Tibial nerve (tissue), 4 donors: ENCODE data around the gene SLC16A10. TPM values are rescaled to one million over a fixed set of nuclear protein-coding genes. Genes with fewer than 3 reads are reported as not detected.

Experiments used
- DNase-seq, 2 donors: peaks; one replicate each; pipeline ENCODE4 v3.0.0-alpha.2; 2019; ENCODE audit warnings: low spot score in 2 of 2
- H3K27ac ChIP-seq, 4 donors: fragments of 200-600 bp; sonication (generic) in 3 of 4; one replicate each; pipeline ENCODE4 v1.5.1; 2017 to 2019; ENCODE audit warnings: mild to moderate bottlenecking in 1 of 4
- H3K27me3 ChIP-seq, 2 donors: fragments of 200-600 bp; sonication (generic) in 1 of 2; one replicate each; pipeline versions ENCODE4 v1.5.1 to v1.6.0; 2017 to 2019
- H3K36me3 ChIP-seq, 3 donors: fragments of 200-600 bp; sonication (generic); one replicate each; pipeline ENCODE4 v1.5.1; 2018 to 2019
- H3K4me1 ChIP-seq, 4 donors: fragments of 200-600 bp; sonication (generic) in 3 of 4; one replicate each; pipeline ENCODE4 v1.5.1; 2017 to 2019
- H3K4me3 ChIP-seq, 4 donors: fragments of 200-600 bp; sonication (generic) in 3 of 4; one replicate each; pipeline ENCODE4 v1.5.1; 2017 to 2019; ENCODE audit warnings: mild to moderate bottlenecking in 1 of 4, moderate library complexity in 1 of 4
- H3K9me3 ChIP-seq, 4 donors: fragments of 200-600 bp; sonication (generic) in 3 of 4; one replicate each; pipeline ENCODE4 v1.5.1; 2017 to 2019
- EP300 ChIP-seq, 2 donors: sonication (generic); formaldehyde crosslinking; IDR thresholded peaks; one replicate each; pipeline ENCODE4 v1.6.1; 2017; ENCODE audit warnings: antibody characterized with exemption in 2 of 2, mild to moderate bottlenecking in 1 of 2
- POLR2A ChIP-seq, 2 donors: fragments of 450-650 bp; IDR thresholded peaks; one replicate each; pipeline ENCODE4 v1.6.1; 2017; ENCODE audit warnings: antibody characterized with exemption in 2 of 2, mild to moderate bottlenecking in 2 of 2, moderate library complexity in 2 of 2
- WGBS, 2 donors: methylation state at CpG; one replicate each; pipeline ENCODE4 v1.1.5; 2018; 5-methylcytosine and 5-hydroxymethylcytosine counted together
- total RNA-seq, 4 donors: library from RNA; depleted of rRNA; stranded (reverse); fragments of >200 nt; gene quantifications; one replicate each; pipeline ENCODE4 v1.1.0, GENCODE V29; 2016
- TF ChIP-seq, protein P1 (sequence below), 5 experiments: fragments of 200-600 bp in 3 of 5; fragments of 450-650 bp in 2 of 5; sonication (generic) in 3 of 5; IDR thresholded peaks; one replicate each; pipeline ENCODE4 v1.5.1; 2016 to 2019; ENCODE audit warnings: antibody characterized with exemption in 5 of 5, mild to moderate bottlenecking in 3 of 5, moderate library complexity in 2 of 5

The SLC16A10 gene
- total RNA-seq, 4 donors from 2014 or later: 0.20 to 32.7 (median 1.3) TPM

- 82 to 84% methylated on average over 1 of the region's 1 CpG for WGBS, 2 donors
- no peak overlapping the region for H3K27ac ChIP-seq
- no peaks in the 10 kb centered on the region for H3K36me3 ChIP-seq
These were observed 133.2 kb downstream of the SLC16A10 start for GRCh38 chr6:111220383-111221031.

GRCh38 chr6:111221804-111222203 lies 134.5 kb downstream of the SLC16A10 start:
- H3K27ac ChIP-seq: no peak overlapping the region
- no peak overlapping the region for H3K4me3 ChIP-seq
- H3K36me3 ChIP-seq: no peaks in the 10 kb centered on the region
- no peaks in the 10 kb centered on the region for H3K9me3 ChIP-seq
- H3K27me3 ChIP-seq: no peaks in the 10 kb centered on the region
- WGBS, 2 donors: 59 to 70% methylated on average over 4 of the region's 4 CpGs
- DNase-seq: no peak
- TF ChIP-seq, protein P1, sequence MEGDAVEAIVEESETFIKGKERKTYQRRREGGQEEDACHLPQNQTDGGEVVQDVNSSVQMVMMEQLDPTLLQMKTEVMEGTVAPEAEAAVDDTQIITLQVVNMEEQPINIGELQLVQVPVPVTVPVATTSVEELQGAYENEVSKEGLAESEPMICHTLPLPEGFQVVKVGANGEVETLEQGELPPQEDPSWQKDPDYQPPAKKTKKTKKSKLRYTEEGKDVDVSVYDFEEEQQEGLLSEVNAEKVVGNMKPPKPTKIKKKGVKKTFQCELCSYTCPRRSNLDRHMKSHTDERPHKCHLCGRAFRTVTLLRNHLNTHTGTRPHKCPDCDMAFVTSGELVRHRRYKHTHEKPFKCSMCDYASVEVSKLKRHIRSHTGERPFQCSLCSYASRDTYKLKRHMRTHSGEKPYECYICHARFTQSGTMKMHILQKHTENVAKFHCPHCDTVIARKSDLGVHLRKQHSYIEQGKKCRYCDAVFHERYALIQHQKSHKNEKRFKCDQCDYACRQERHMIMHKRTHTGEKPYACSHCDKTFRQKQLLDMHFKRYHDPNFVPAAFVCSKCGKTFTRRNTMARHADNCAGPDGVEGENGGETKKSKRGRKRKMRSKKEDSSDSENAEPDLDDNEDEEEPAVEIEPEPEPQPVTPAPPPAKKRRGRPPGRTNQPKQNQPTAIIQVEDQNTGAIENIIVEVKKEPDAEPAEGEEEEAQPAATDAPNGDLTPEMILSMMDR (IDR thresholded peaks at IDR 0.05): no peak
- TF ChIP-seq POLR2A (IDR thresholded peaks at IDR 0.05) (no peak), EP300 (IDR thresholded peaks at IDR 0.05) (no peak)
- H3K4me1 ChIP-seq: no peaks in the 10 kb centered on the region

More at GRCh38 chr6:111220383-111221031, 133.2 kb downstream of the SLC16A10 start:
- H3K4me3 ChIP-seq: no peak overlapping the region
- DNase-seq: no peak
- no peaks in the 10 kb centered on the region for H3K9me3 ChIP-seq
- no peaks in the 10 kb centered on the region for H3K27me3 ChIP-seq
- H3K4me1 ChIP-seq: no peaks in the 10 kb centered on the region
- no peak for TF ChIP-seq POLR2A (IDR thresholded peaks at IDR 0.05)

- no peak for DNase-seq
- Histone ChIP-seq H3K4me3 (no peak overlapping the region), H3K4me1 (no peaks in the 10 kb centered on the region), H3K27ac (no peak overlapping the region), H3K9me3 (no peaks in the 10 kb centered on the region), H3K27me3 (no peaks in the 10 kb centered on the region), H3K36me3 (no peaks in the 10 kb centered on the region)
- TF ChIP-seq EP300 (IDR thresholded peaks at IDR 0.05) (no peak), POLR2A (IDR thresholded peaks at IDR 0.05) (no peak)
- TF ChIP-seq, protein P1 (IDR thresholded peaks at IDR 0.05): no peak
- 2 to 30% methylated on average over 1 of the region's 1 CpG for WGBS, 2 donors
These were observed 135.0 kb downstream of the SLC16A10 start for GRCh38 chr6:111222341-111222740.

DNA sequence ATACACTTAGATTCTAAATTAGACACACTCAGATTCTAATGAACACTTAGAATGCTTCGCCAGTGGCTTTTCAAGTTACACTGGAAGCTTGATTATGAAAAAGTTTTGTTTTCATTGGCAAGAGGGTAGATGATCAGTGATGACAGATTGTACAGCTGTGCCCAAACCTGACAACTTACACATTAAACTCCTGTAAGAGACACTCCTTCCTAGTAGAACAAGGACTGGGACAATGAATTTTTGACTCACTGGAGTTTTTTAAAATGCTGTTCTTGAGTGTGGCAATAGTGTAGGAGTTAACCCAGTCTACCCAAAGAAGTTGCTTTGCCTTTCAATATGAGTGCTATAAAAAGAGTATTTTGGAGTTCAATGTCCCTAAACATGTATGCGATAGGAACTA lies 140.8 kb downstream of the SLC16A10 start:
- no peak overlapping the region for H3K27ac ChIP-seq
- TF ChIP-seq POLR2A (IDR thresholded peaks at IDR 0.05): no peak
- TF ChIP-seq, protein P1 (IDR thresholded peaks at IDR 0.05): no peak
- no peak for TF ChIP-seq EP300 (IDR thresholded peaks at IDR 0.05)
- no peaks in the 10 kb centered on the region for H3K9me3 ChIP-seq
- H3K4me3 ChIP-seq: no peak overlapping the region
- no peaks in the 10 kb centered on the region for H3K27me3 ChIP-seq
- DNase-seq: no peak
- peaks cover 0 to 4% (median 0%) of the 10 kb centered on the region in 4 donors for H3K4me1 ChIP-seq
- H3K36me3 ChIP-seq: no peaks in the 10 kb centered on the region
- 82 to 89% methylated on average over 2 of the region's 2 CpGs for WGBS, 2 donors

GRCh38 chr6:111230351-111231089 lies 143.2 kb downstream of the SLC16A10 start:
- no peak overlapping the region for H3K4me3 ChIP-seq
- no peaks in the 10 kb centered on the region for H3K36me3 ChIP-seq
- H3K27me3 ChIP-seq: no peaks in the 10 kb centered on the region
- no peak for DNase-seq
- H3K27ac ChIP-seq: no peak overlapping the region
- no peaks in the 10 kb centered on the region for H3K9me3 ChIP-seq
- no peak for TF ChIP-seq EP300 (IDR thresholded peaks at IDR 0.05)
- no peak for TF ChIP-seq POLR2A (IDR thresholded peaks at IDR 0.05)
- TF ChIP-seq, protein P1 (IDR thresholded peaks at IDR 0.05): no peak
- 43 to 48% methylated on average over 2 of the region's 2 CpGs for WGBS, 2 donors
- H3K4me1 ChIP-seq: peaks cover 0 to 4% (median 0%) of the 10 kb centered on the region in 4 donors
